ENCODE results near the gene CSMD2.

Gene CSMD2

GRCh38 chr1:33791251-33791650 lies 373.8 kb downstream of the CSMD2 start:
- no peak for DNase-seq

GRCh38 chr1:33790577-33790976 lies 374.5 kb downstream of the CSMD2 start:
- DNase-seq: no peak

- no peak for DNase-seq
These were observed 380.2 kb downstream of the CSMD2 start for GRCh38 chr1:33784876-33785275.

GRCh38 chr1:33782776-33783175 lies 382.3 kb downstream of the CSMD2 start:
- no peak for DNase-seq

- DNase-seq: no peak
These were observed 383.4 kb downstream of the CSMD2 start for GRCh38 chr1:33781652-33782051.

GRCh38 chr1:33777337-33777736 lies 387.7 kb downstream of the CSMD2 start:
- no peak for DNase-seq

GRCh38 chr1:33768821-33769220 lies 396.2 kb downstream of the CSMD2 start:
- no peak for DNase-seq

- DNase-seq: no peak
These were observed 396.9 kb downstream of the CSMD2 start for GRCh38 chr1:33768106-33768505.

GRCh38 chr1:33764149-33764548 lies 400.9 kb downstream of the CSMD2 start:
- DNase-seq: no peak

- DNase-seq: no peak
These were observed 401.6 kb downstream of the CSMD2 start for GRCh38 chr1:33763406-33763805.

- no peak for DNase-seq
These were observed 402.1 kb downstream of the CSMD2 start for GRCh38 chr1:33762962-33763361.

- DNase-seq: peak; percentile 69
These were observed 402.8 kb downstream of the CSMD2 start for GRCh38 chr1:33762109-33762830.

GRCh38 chr1:33758698-33759097 lies 406.3 kb downstream of the CSMD2 start:
- DNase-seq: no peak

- no peak for DNase-seq
These were observed 411.8 kb downstream of the CSMD2 start for GRCh38 chr1:33753087-33753856.

GRCh38 chr1:33745942-33746341 lies 419.1 kb downstream of the CSMD2 start:
- no peak for DNase-seq

- no peak for DNase-seq
These were observed 421.6 kb downstream of the CSMD2 start for GRCh38 chr1:33743221-33743998.

GRCh38 chr1:33742663-33743062 lies 422.4 kb downstream of the CSMD2 start:
- DNase-seq: no peak

GRCh38 chr1:33741749-33742148 lies 423.3 kb downstream of the CSMD2 start:
- DNase-seq: no peak

- no peak for DNase-seq
These were observed 424.8 kb downstream of the CSMD2 start for GRCh38 chr1:33740040-33740744.

- no peak for DNase-seq
These were observed 426.1 kb downstream of the CSMD2 start for GRCh38 chr1:33738976-33739375.

- DNase-seq: no peak
These were observed 426.5 kb downstream of the CSMD2 start for GRCh38 chr1:33738536-33738935.

- no peak for DNase-seq
These were observed 428.5 kb downstream of the CSMD2 start for GRCh38 chr1:33736496-33736895.

GRCh38 chr1:33735624-33736023 lies 429.4 kb downstream of the CSMD2 start:
- DNase-seq: no peak
